AG04450 (cell line): ENCODE data around the gene NUDT22. TPM values are rescaled to one million over a fixed set of nuclear protein-coding genes. Genes with fewer than 3 reads are reported as not detected.

Experiments
- CTCF ChIA-PET: fragments of 300-600, 350-600 bp; formaldehyde crosslinking; extraction: SDS; loops from one replicate; lab custom pipeline; 2022; ENCODE audit warnings: antibody characterized with exemption, inconsistent platforms; lab: Charles Lee
- POLR2A ChIA-PET: fragments of 350-600 bp; formaldehyde crosslinking; extraction: SDS; loops from one replicate; lab custom pipeline; 2021; ENCODE audit warnings: antibody characterized with exemption, inconsistent platforms; lab: Yijun Ruan, JAX
- DNase-seq: peaks from one replicate; pipeline ENCODE4 v3.0.0-alpha.2; 2011; ENCODE audit warnings: low read depth, low spot score
- H3K27ac ChIP-seq: one replicate; pipeline ENCODE4 v1.5.1; 2012; ENCODE audit warnings: low read depth, low read length, control low read depth
- H3K27me3 ChIP-seq: one replicate; pipeline ENCODE4 v1.6.0; 2012; ENCODE audit warnings: low read length; ENCODE audit not compliant: control insufficient read depth, insufficient read depth
- H3K4me3 ChIP-seq: 2 replicates; pipeline ENCODE4 v1.5.1; 2011; ENCODE audit warnings: mild to moderate bottlenecking, low read depth, low read length, control low read depth
- H3K9me3 ChIP-seq: 2 replicates; pipeline ENCODE4 v1.5.1; 2012; ENCODE audit warnings: low read length; ENCODE audit not compliant: control insufficient read depth, insufficient read depth
- CTCF ChIP-seq: IDR thresholded peaks from 2 replicates; pipeline ENCODE4 v1.5.1; 2011; ENCODE audit warnings: low read depth, low read length, control low read depth, inconsistent platforms
- polyA plus RNA-seq: library from polyadenylated mRNA; depleted of rRNA; stranded (reverse); fragments of >200 nt; gene quantifications from 2 replicates; pipeline ENCODE4 v1.2.3, GENCODE V29; 2011

The NUDT22 gene
- polyA plus RNA-seq, 1 experiment: 18.8 TPM

DNA sequence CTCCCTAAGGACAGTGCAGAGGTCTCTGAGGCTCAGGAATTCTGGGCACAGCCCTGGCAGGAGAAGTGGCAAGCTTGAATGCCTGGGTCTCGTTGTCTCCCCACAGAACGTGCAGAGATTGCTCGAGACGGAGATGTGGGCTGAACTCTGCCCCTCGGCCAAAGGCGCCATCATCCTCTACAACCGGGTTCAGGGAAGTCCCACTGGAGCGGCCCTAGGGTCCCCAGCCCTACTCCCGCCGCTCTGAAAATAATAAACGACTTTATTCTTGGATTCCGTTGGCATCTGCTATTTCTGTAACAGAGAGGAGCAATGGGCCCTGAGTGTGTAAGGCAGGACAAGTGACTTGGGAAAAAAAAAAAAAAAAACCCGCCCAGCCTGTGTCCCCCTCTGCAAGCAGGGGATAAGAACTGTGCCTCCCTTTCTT lies 3.7 kb downstream of the NUDT22 start:
- Histone ChIP-seq H3K9me3 (no peaks in the 10 kb centered on the region; the same call in 1 of the 2 replicates), H3K4me3 (peak overlapping the region; percentile 75), H3K27ac (no peak overlapping the region), H3K27me3 (no peaks in the 10 kb centered on the region)
- no peak for TF ChIP-seq CTCF
- POLR2A ChIA-PET: interaction anchor here (0.7 kb wide), 1 partner anchor 56 kb away, joined by 3 read pairs; no protein-coding TSS in a partner anchor
- CTCF ChIA-PET: no interaction called here
- no peak for DNase-seq

GRCh38 chr11:64230171-64230984 lies 4.3 kb downstream of the NUDT22 start, which contains the start of gene DNAJC4:
TSS of gene DNAJC4 (plus strand) at chr11:64230548. CDS start at chr11:64230855, 307 bp downstream.
- CTCF ChIA-PET: no interaction called here
- DNase-seq: peak; percentile 43
- no peak for TF ChIP-seq CTCF
- Histone ChIP-seq H3K27me3 (no peaks in the 10 kb centered on the region), H3K27ac (peak within 1 kb of the TSS; percentile 47), H3K9me3 (no peaks in the 10 kb centered on the region; the same call in 1 of the 2 replicates), H3K4me3 (peak within 1 kb of the TSS; percentile 75)
- POLR2A ChIA-PET: interaction anchor here (0.7 kb wide), 1 partner anchor 41 kb away, joined by 4 read pairs; no protein-coding TSS in a partner anchor

DNA sequence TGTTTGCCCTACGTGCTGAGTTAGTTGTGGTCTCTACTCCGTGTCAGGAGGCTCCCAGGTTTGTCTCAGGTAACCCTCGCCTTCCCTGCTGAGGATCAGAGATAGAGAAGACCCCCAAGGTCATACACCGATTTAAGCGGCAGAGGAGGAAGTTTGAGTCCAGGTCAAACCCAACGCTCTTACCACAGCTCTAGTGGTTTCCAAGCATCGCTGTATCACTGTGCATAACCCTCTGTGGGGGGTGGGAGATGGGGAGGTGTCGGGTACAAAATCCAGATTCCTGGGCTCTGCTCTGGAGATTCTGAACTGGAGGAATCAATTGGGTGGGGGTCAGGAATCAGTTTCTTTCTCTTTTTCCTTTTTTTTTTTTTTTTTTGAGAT lies 4.9 kb downstream of the NUDT22 start:
- Histone ChIP-seq H3K9me3 (no peaks in the 10 kb centered on the region; the same call in 1 of the 2 replicates), H3K27me3 (no peaks in the 10 kb centered on the region), H3K4me3 (peak overlapping the region; percentile 75), H3K27ac (no peak overlapping the region)
- TF ChIP-seq CTCF: no peak
- ChIA-PET CTCF (no interaction called here), POLR2A (interaction anchor here (0.7 to 1.4 kb wide), 2 partner anchors 10 to 40 kb away, joined by 4 read pairs; partner anchors contain the start of gene FKBP2)
- no peak for DNase-seq

- Histone ChIP-seq H3K27ac (no peak overlapping the region), H3K4me3 (no peak overlapping the region), H3K9me3 (no peaks in the 10 kb centered on the region), H3K27me3 (no peaks in the 10 kb centered on the region)
- ChIA-PET POLR2A (interaction anchor here (0.5 to 1.4 kb wide), 2 partner anchors 10 to 15 kb away, joined by 3 to 4 read pairs; partner anchors contain the start of genes FKBP2 and PPP1R14B), CTCF (no interaction called here)
- DNase-seq: no peak
- no peak for TF ChIP-seq CTCF
These were observed 5.5 kb downstream of the NUDT22 start for GRCh38 chr11:64231546-64231945.
